Measurements from ENCODE around the gene CAPN15.

CAPN15 gene

DNA sequence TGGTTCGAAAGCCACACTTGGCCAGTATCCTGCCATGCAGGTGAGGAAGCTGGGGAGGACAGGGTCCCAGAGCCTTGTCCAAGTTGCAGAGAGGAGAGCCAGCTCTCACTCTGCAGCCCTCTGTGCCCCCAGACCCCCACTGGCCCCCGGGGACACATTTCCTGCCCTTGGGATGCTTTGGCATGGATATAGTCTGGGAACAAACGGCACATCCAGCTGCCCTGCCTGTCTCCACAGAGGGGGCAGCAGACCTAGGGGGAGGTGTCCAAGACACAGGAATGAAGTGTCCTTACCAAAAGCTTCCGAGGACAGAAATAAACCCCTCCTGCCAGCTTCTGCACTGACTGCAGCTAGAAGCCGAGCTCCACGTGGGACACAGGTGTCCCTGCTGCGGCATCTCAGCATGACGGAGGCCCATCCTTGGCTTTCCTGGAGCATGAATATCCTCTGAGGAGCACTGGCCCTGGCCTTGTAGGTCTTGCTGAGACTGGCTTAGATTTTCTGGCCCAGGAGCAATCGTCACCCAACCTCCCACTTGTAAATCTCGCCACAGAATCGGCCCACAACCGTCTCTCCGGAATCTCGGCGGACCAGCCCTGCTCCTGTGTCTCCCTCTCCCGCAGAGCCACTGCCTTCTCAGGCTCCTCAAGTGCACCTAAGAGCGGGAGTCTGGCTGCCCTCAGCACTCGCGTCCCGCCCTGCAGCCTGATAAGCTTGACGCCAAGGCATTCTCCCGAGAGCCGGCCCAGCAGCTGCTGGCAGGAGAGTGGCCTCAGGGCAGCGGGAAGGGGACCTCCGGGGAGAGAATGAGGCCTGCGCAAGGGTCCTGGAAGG, 1.1 kb upstream of the CAPN15 start:
- DNase-seq = no peak

DNA sequence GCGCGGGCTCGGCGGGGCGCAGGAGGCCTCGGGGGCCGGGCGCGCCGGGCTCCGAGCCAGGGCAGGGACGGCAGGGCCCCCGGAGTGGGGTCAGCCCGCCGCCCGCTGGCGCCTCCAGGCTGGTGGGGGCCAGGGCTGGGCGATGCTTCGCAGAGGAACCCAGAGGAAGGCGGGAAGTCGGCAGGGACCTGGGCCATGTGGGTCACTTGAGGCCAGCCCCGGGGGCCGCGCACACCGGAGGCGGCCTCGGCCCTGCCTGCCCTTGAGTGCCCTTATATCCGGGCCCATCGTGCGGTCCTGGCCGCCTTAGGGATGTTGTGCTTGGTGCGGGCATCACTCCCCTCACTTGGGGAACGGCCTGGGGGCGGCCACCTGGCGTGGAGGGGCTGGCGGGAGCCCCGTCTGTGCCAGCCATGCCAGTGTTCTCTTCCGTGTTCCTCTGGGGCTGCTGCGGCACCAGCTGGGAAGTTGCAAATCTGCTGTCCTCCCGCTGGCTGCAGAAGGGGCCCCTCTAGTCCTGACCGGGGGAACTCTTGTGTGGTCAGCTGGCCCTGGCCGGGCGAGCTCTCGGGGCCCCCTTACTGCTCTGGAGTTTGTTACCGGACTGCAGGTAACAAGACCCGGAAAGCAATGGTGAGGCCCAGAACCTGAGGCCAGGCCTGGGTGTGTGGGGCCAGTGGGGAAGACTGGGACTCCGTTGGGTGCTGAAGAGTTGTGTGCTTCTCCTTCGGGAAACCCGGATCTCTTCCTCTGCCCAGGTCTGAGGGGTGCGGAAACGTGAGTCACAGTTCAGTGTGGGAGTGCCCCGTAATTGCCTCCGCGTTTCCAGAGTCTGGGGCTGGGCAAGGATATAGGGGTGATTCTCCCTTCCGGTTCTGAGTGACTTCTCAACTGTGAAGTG, 849 bp downstream of the CAPN15 start:
- DNase-seq = no peak

DNA sequence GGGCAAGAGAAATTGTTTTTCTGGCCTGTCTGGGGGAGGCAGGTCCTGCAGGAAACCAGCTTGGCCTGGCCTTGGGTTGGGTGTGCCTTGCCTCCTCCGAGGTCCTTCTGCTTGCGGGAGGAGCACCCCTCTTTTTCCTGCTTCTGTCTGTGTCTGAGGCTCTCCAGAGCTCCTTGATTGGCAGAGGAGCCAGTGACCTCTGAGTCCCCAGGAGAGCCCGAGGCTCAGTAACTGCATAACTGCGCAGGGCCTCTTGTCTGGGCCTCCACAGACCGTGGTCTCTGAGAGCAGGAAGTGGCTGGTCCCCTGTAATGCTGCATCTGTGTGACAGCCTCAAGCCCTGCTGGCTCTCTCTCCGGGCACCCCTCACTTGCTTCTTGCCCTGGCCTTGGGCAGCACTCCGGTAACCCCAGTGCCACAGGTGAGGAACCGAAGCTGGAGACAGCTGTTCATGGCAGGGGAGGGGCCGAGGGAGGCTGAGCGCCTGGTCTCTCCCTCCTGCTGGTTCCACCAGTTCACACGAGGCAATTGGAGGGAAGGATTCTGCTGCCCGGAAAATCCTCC, 1.6 kb downstream of the CAPN15 start:
- DNase-seq = no peak

DNA sequence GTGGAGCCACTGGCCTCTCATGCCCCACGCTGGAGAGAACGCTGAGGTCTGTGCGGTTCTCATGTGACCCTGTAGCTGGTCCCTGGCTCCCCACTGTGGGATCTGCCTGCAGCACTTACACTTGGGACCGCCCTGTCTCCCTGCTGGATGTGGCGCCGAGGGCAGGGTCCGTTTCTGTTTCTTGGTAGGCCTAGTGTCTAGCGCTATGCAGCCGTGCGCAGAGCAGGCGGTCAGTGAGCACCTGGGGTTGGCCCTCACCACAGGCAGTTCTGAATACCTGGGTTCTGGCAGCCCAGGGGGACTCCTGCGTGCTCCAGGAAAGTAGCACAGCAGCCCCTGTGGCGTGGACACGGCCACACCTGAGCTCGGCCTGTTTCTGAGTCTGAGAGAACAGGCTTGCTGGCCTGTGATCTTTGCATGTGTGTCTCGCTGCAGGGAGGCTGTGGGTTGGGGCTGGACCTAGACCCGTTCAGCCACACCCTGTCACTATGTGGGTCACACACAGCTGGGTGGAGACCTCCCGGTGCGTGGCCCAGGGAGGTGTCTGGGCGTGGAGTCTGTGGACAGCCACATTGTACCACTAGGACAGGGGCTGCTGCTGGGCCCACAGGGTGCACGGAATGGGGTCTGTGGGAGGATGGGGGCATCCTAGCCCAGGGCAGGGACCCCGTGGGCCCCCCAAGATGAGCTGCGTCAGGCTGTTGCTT, 2.8 kb downstream of the CAPN15 start:
- DNase-seq = no peak

DNA sequence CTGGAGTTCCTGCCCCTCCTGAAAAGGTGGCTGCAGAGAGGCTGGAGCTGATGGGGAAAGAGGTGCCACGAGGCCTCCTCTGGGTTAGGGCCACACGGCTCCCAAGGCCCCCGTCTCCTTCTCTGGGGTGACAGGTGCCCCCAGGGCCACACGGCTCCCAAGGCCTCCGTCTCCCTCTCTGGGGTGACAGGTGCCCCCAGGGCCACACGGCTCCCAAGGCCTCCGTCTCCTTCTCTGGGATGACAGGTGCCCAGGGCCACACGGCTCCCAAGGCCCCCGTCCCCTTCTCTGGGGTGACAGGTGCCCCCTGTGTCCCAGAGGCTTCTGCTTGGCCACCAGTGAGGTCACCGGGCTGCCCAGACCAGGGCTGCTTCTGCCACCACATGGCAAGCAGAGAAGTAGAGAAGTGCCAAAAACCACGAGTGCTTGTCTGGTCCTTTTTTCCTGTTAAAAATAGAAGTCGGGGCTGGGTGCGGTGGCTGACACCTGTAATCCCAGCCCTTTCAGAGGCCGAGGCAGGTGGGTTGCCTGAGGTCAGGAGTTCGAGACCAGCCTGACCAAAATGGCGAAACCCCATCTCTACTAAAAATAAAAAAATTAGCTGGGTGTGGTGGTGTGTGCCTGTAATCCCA, 4.1 kb downstream of the CAPN15 start:
- DNase-seq = no peak

DNA sequence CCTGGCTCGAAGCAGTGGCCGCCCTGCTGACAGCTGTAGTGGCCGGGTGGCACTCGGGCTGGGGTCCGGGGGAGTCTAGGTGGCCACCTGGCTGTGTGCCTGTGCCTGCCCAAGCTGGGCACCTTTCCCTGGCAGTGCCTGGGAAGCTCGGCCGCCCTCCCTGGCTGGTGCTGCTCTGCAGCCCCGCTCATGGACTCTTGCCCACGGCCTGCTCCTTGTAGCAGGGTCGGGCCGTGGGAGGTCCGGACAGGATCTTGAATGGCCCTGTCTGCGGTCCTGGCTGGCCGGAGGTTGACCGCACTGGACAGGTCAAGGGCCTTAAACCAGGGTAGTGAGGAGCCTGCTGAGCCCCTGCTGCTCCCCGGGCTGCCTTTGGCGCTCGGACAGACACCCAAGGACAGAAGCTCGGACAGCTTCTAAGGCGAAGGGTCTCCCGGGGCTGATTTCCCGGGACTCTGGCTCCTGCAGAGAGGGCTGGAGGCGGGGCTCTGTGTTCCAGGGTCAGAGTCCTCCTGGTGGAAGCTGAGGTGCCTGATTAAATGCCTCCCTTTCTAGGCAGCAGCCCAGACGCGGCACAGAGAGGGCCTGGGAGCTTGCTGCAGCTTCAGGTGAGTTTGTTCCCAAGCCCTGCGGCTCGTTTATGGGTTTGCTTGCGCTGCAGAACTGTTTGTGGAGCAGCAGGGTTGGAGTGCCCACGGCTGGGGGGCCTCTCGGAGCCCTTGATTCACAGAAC, 6.0 kb downstream of the CAPN15 start:
- no peak for DNase-seq

DNA sequence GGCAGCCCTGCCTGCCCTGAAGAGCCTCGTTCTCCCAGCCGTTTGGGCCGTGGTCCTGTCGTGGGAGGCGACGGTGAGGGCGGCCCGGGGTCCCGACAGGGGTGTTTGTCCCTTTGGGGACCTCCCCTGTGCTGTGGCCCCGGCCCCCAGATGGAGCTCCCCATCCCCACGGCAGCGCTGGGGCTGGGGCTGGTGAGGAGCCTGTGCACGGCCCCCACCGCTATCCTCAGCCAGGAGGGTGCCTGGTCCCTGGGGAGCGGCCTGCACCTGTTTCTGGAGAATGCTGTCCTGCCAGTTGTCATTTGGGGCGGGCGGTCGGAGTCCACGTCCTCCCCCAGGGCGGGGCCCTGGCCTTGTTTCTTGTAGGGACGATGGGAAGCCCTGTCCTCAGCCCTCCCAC, 6.6 kb downstream of the CAPN15 start:
- no peak for DNase-seq

DNA sequence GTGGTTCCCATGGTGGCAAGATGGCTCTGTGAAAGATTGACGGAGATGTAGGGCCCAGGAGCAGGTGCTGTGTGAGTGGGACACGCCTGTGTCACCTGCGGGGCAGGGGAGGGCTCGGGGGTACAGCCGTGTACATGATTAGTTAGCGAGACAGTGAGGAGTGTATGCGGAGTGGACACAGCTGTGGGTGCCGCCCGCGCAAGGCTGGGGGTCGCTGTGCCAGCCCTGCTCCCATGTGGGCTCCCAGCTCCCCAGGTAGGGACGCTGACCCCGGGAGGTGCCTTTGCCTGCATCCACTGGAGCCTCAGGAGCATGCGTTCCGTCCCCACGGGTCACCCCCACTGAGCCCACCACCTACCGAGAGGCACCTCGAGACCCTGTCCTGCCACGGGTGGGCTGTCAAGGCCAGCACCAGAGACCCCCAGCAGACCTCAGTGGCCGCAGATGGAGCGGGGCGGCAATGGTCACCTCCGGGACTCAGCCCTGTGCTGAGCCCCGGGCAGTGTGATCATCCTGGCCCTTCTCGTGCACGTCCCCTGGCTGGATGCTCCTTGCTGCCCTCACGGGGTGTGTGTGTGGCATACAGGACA, 7.4 kb downstream of the CAPN15 start:
- no peak for DNase-seq

DNA sequence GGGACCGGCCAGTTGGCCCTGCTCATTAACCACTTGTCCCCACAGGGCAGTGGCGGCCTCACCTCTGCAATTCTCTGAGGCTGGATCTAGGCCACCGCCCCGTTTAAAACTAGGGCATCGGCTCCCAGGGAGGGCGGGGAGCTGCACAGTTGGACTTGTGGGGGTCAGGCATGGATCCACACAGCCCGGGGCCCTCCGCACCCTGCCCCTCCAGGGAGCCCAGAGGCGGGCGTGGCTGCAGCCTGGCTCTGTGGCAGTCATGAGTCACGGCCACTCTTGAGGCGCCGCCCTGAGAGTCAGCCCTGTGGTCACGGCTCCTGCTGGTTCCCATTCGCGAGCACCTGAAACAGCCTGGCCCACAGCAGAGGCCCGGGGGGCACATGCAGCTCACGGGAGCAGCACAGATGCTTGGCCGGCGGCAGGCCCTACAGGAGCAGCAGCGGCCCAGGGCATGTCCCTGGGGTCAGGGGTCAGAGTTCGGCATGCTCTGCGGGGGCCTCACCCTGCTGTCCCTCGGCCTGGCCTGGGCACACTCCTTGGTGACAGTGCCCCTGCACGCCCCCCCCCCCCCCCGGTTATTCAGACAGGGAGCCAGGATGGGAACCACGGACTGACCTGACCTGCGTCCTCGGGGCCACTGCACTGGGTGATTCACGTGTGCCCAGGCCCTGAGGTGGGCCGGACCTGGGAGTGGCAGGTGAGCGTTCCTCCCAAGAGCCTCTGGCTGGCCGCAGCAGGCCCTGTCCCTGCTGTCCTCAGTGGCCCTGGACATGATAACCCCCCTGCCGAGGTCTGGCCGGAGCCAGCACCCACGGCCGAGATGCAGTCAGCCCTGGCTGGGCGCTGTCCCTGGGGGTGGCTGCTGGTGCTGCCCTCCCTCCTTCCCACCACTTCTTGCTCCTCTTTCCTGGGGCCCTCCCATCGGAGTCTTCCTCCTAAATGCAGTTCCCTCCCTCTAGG, 8.2 kb downstream of the CAPN15 start:
- DNase-seq = no peak

DNA sequence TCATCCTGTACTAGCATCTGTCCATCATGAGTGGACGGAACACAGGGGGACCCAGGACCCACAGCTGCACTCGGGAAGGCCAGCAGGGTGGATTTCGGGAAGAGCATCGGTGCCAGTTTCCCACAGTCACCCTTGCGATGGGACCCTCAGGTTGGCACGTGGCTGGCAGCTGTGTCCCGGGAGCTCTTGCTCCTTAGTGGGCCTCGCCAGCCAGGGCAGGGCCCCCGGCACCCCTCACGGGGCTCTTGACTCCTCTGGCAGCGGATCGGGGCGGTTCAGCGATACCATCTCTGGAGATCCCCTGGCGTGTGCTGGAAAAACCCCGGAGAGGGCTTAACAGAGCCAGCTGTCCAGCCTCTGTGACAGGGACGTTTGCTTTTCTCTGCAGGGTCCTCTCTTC, 9.2 kb downstream of the CAPN15 start:
- DNase-seq = no peak

DNA sequence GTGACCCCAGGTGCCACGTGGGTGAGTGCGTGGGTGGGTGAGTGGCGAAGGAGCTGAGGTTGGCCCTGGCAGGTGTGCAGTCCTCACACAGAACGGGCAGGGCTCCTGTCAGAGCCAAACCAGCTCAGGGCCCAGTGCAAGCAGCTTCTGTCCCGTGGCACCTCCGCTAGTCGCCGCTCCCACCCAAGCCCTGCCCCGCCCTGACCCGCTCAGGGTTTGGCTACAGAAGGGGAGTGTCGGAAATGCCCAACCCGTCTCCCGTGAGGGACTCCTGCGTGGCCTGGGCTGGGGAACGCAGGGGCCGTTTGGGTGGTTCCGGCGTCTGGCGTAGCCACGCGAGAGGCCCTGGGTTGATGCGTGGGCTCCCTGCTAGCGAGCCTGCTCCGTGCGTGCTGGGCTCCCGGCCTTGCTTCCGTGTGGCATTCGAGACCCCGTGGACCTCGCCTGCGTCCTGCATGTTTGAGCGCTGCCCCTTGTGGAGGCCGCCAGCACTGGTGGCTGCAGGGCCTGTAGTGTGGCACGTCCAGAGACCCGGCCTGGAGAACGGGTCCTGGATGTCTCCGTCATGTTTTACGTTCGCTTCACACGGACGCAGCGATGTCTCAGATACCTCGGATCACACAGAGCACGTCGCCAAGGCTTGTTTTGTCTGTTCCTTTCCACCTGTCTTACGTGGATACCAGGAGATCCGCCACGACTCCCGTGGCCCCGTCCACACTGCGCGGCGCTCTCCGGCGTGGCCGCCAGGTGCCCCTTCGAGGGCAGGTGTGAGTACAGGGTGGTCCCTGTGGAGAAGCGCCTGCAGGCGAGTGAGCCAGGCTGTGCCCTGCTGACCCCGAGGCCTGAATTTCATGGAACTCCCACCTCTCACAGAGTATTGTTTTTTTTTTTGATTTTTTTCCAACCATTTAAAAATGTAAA, 10.2 kb downstream of the CAPN15 start:
- no peak for DNase-seq

DNA sequence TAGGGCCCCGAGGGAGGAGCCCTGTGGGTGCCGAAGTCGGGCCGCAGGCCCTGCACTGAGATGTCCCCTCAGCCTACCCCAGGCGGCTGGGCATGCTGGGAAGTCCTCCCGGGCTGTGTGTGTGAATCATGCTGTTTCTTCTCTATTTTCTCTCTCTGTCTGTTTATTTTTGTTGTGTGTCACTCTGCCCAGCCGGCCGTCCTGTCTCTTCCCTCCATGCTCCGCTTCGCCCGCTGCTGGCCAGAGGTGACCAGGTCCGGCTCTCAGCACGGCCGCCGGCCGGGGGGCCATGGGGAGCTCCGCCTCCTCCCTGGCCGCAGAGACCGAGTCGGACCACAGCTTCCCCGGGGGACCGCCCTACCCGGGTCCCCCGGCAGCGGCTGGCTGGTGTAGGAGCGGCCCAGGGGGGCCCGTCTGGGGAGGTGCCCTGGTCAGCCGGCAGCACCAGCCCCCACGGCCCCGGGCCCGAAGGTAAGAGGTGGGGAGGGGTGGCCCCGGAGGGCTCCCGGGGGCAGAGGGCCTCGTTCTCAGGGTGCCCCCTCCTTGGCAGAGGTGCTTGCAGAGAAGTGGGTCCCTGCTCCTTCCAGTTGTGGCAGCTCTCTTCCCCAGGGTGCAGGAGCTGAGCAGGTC, 12.5 kb downstream of the CAPN15 start:
- no peak for DNase-seq

DNA sequence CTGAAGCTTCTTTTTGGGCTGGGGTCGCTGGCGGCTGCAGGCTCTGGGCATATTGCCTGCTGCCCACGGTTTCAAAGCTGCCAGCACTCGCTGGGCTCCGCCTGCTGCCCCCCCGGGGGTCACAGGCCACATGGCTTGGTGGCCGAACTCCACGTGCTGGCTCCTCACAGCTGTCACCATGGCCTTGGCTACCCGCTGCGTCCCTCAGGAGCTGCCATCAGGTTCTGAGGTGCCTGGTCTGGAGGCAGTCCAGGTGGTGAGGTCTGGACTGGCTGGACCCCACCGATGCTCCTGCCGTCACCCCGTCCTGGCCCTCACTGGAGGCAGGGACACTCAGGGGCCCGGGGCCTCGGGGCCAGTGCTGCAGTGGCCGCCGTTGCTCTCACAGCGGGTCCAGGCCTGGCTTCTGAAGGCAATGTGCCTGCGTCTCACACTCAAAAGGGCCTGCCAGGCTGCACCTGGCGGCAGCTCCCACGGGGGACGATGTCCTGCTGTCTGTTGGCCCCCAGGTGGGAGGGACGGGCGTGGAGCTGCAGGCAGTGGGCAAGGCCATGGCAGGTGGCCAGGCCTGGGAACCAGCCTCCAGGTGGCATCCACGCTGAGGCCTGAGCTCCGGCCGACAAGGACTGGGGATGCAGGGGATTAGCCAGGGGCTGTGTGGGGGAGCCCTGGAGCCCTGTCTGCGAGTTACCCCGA, 13.3 kb downstream of the CAPN15 start:
- no peak for DNase-seq

DNA sequence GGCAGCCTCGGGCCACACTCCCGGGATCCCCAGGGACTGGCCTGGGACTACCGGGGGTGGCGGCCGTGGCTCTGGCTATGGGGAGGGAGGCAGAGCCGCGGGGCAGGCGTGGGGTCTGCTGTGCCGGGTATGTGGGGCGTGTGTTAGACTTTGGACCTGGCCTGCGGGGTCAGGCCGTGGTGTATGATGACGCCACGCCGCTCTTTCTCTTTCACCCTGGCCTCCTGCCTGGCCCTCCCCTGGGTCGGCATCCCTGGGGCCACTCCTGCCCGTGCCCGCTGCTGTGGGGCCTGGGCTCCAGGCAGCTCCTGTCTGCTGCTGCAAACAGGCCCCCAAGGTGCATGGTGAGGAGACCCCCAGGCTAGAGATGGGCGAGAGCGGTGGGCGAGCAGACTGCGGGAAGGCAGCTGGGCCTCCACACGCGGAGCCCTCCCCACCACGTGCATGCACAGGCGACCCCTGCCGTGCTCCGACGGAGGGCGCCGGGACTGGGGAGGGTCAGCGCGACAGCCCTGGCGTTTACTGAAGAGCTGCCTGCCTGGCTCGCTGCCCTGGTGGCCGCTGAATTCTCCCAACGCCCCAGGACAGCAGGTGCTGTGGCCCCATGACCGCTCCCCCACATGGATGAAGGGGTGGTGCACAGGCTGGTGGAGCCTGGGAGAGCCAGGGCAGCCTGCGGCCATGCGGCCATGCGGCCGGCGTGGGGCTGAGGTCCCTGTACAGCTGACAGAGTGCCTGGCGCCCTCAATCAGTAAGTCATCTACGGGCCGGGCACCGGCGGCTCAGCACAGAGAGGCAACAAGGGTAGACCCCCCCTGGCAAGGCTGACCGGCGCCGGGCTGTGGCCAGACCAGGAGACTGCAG, 16.0 kb downstream of the CAPN15 start:
- DNase-seq = no peak

DNA sequence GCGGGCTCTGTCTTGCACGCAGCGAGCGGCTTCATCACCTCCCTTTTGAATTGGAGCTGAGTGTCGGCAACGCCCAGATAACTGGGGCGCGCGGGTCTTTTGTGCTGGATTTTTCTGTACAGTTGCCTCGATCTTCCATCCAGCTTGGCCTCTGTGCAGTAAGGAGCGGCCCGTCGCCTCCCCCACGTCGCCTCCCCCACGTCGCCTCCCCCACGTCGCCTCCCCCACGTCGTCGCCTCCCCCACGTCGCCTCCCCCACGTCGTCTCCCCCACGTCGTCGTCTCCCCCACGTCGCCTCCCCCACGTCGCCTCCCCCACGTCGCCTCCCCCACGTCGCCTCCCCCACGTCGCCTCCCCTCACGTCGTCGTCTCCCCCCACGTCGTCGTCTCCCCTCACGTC, 17.0 kb downstream of the CAPN15 start:
- DNase-seq = no peak

DNA sequence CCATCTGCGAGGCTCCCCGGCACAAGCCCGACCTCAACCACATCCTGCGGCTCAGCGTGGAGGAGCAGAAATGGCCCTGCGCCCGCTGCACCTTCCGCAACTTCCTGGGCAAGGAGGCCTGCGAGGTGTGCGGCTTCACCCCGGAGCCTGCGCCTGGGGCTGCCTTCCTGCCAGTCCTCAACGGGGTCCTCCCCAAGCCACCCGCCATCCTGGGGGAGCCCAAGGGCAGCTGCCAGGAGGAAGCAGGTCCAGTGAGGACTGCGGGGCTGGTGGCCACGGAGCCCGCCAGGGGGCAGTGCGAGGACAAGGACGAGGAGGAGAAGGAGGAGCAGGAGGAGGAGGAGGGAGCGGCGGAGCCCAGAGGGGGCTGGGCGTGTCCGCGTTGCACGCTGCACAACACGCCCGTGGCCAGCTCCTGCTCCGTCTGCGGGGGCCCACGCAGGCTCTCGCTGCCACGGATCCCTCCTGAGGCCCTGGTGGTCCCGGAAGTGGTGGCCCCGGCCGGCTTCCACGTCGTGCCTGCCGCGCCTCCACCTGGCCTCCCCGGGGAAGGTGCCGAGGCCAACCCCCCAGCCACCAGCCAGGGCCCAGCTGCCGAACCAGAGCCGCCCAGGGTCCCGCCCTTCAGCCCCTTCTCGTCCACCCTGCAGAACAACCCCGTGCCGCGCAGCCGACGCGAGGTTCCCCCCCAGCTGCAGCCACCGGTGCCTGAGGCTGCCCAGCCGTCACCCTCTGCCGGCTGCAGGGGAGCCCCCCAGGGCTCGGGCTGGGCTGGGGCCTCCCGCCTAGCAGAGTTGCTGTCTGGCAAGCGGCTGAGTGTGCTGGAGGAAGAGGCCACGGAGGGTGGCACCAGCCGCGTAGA, 19.6 kb downstream of the CAPN15 start:
- DNase-seq = no peak
